Activated CD8-positive, alpha-beta memory T cell treated with anti-CD3 and anti-CD28 coated beads for 36 hours (primary cell): ENCODE results near the gene RUVBL1. TPM values are rescaled to one million over a fixed set of nuclear protein-coding genes. Genes with fewer than 3 reads are reported as not detected.
"Not testable (repeated sequence)": the region's sequence is repeated elsewhere in the genome, so short reads cannot be mapped to it uniquely, and the experiment has no call there.

Experiments
- CTCF ChIA-PET: fragments of 350-600 bp; sonication (Branson Sonifier 250); formaldehyde crosslinking; loops from one replicate; lab custom pipeline; 2021; ENCODE audit warnings: antibody characterized with exemption; lab: Charles Lee
- POLR2A ChIA-PET: fragments of 350-600 bp; sonication (Branson Sonifier 250); formaldehyde crosslinking; loops from one replicate; lab custom pipeline; 2021; ENCODE audit warnings: antibody characterized with exemption; lab: Charles Lee
- total RNA-seq, 2 experiments: library from RNA; stranded (reverse); gene quantifications; one replicate each; pipeline ENCODE4 v1.2.3, GENCODE V29; 2021

The RUVBL1 gene
- total RNA-seq, result 100 to 1,000 TPM; 119 to 124 TPM

DNA sequence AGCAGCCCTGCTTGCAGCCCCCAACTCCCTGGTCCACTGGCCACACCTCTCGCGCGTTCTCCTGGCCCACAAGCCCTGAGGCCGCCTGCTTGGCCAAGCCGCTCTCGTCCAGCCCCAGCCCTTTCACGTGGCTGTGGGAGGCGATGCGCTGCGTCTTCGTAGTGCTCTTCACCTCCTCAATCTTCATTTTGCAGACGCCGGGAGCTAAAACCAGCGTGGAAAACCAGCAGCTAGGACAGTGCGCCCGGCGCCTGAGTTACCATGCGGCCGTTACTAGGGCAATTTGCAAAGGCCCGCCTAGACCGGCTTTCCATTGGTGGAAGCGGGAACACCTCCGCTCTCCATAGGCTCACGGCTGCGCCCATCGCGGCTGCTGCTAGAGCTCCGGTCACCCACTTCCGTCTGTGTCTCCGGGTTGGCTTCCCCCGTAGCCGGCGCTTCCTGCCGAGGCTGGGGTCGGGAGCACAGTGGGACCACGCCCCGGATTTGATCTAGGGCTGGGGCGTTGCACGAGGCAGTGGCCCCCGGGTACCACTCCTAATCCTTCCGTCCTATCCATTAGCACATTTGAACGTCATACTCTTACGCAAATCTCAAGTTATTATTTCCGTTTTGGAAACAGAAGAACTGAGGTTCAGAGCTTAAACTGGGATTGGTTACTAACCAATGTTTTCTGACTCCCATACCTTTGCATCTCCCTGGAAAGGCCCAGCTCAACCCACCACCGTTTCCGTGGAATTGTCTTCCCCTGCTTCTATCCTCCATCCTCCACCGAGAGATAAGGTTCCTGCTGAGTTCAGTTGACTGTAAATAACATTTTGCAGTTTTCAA, at the start of gene RUVBL1:
RUVBL1 (minus strand) TSS at position 275 of the 831 bp plus-strand sequence; CDS start at position 187, 88 bp downstream.
- CTCF ChIA-PET, result interaction anchor here (0.7 to 3.2 kb wide), 6 partner anchors 9 to 48 kb away, joined by 3 to 13 read pairs (median 4); no protein-coding TSS in a partner anchor

DNA sequence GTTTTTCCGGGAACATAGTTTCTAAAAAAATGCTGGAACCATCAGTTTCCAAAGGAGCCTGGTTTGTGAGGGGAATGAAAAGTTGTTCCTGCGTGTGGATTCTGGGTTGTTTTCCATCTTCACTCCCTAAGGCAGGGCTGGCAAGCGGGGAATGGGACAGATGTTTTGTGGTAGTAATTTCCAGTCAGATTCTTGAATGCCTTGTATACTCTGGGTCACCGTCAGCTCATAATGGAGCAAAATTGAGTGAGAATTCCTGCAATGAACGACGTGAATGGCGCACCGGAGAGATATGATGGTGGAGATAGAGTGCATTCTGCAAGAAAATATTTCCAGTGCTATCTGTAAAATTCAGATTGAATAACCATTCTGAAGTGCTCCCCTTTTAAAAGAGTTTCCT, 49.6 kb upstream of the RUVBL1 start:
- ChIA-PET CTCF (no interaction called here), POLR2A (no interaction called here)

More for the DNA sequence above, at the start of gene RUVBL1:
- POLR2A ChIA-PET, result interaction anchor here (0.5 to 2.6 kb wide), 6 partner anchors 9 to 1285 kb away, joined by 3 to 22 read pairs (median 6); partner anchors contain the start of gene EEFSEC

DNA sequence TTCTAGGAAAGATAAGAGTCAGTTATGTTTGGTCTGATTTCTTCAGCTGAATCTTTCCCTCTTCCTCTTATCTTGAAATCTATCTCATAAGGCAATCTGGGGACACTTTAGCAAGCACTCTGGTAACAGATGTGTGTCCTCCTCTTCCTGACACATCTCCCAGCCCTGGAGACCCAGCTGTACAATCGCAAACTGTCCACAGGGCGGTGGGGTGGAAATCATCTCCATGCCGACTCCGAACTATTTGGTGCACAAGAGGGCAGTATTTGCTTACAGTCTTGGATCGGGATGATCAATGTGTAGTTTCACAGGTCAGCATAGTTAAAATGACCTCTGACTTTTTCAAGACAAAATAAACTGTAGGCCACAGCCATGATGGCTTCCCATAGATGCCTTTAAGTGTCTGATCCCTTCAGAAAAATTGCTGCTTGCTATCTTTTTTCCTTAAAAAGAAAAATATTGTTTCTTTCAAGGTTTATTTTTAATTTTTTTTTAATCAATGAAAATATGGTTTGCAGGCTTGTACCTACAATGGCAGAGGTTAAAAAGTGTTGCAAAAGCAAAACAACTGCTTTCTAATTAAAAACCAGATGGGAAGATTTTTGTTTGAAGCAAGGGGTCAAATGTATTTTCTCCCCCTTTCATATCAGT, 47.4 kb upstream of the RUVBL1 start:
- ChIA-PET POLR2A (no interaction called here), CTCF (no interaction called here)

DNA sequence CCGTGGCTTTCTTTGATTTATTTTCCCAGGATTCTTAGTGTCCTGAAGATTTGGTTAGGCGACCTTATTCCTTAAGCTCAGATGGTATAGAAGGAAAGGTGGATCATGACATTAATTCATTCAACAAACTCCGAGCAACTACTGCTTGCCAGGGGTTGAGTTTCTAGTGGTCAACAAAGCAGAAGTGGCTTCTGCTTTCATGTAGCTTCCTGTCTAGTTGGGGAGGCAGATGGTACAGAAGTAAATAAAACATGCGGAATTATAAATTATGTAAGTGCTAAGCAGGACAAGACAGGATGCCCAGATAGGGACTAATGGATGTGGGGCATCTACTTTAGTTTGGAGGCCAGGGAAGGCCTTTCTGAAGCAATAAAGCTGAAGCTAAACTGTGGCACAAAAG, 45.2 kb upstream of the RUVBL1 start:
- ChIA-PET CTCF (no interaction called here), POLR2A (no interaction called here)

DNA sequence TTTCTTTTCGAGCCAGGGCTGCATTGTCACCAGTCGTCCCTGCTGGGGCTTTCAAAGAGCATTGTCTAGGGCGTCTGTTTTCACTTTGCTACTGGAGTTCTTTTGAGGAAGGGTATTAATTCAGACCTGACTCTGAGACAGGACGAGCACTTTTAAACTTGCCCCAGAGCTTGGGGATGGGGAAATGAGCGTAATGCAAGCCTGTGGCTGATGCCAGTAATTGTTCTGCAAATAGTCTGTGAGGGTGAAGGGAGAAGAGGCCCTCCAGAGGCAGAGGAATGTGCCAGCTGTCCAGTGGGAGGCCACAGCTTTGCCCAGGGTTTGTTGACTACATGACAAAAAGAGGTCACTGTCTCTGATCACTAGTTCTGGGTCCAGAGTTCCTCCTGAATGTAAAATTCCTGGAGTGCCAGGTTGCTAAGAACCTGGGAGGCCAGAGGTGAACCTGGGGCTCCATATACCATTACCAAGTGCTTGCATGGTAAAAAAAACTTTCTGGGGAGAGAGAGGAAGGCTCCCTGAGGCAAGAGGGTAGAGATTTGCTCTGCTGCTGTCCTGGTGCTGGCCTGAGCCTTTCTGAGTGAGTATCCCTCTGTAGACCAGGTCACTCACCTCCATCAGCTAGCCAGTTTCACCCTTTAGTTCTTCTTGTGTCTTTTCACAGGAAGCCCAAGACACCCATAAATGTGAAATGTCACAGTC, 44.5 kb upstream of the RUVBL1 start:
- ChIA-PET CTCF (interaction anchor here (0.6 kb wide), 1 partner anchor 333 kb away, joined by 3 read pairs; no protein-coding TSS in a partner anchor), POLR2A (no interaction called here)

DNA sequence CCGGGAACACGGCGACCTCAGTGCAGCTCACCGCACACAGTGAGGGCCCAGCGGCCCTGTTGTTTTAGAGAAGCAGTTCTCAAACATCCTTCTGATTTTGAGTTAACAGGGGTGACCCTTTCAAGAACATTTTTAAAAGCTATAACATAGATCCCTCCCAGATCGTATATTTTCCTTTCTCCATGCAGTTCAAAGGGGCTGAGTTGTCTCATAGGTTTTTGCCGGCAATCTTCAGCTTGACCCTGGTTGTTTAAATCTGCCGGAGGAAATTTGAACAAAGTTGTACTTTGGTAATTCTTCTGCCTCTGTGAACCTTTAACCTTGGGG, 44.0 kb upstream of the RUVBL1 start:
- ChIA-PET POLR2A (no interaction called here), CTCF (no interaction called here)

DNA sequence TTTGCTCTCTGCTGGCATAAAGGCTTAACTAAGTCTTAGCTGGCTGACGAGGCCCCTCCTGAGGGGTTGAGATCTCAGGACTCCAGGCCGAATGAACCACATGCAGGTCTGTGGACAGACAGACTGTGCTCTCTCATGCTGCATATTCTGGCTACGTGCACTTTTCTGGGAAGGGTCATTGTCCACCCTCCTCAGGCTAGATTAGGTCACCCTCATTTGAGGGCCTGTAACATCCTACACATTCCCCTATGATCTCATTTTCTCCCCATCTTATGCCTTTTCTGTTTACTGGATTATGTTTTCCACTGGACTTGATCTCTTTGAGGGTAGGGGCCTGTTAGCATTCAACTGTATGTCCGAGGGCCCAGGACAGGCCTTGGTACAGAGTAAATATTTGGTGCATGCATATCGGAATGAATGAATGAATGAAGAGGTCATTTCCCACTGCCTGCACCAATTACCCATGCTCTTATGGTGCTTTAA, 43.4 kb upstream of the RUVBL1 start:
- ChIA-PET POLR2A (no interaction called here), CTCF (no interaction called here)

DNA sequence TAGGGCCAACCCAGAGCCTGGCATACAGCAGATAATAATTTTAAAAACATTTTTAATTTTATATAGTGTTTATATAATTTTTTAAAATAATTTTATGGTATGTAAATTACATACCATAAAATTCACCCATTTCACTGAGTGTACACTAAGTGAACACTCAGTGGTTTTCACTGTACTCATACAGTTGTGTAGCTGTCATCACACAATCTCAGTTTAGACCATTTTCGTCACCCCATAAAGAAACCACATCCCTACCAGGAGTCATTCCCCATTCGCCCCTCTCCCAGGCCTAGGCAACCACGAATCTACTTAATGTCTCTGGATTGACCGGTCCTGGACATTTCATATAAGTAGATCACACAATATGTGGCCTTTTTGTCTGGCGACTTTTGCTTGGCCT, 39.8 kb upstream of the RUVBL1 start:
- ChIA-PET POLR2A (no interaction called here), CTCF (interaction anchor here (0.8 kb wide), 1 partner anchor 30 kb away, joined by 3 read pairs; no protein-coding TSS in a partner anchor)

DNA sequence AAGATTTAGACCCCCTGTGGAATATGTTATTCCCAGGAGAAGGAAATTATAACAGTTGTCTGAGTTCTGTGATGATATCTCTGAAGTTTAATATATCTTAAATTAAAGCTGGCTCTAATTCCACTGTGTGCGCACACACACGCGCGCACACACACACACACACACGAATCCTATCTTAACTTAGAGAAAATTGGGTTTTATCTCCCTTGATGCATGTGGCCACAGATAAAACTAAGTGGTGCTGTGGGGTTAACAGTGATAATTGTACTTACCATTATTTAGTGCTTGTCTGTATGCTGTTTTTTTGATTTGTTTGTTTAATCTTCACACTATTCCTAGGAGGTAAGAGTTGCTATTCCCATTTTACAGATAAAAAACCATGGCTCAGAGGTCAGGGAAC, 37.0 kb upstream of the RUVBL1 start:
- ChIA-PET CTCF (no interaction called here), POLR2A (no interaction called here)

DNA sequence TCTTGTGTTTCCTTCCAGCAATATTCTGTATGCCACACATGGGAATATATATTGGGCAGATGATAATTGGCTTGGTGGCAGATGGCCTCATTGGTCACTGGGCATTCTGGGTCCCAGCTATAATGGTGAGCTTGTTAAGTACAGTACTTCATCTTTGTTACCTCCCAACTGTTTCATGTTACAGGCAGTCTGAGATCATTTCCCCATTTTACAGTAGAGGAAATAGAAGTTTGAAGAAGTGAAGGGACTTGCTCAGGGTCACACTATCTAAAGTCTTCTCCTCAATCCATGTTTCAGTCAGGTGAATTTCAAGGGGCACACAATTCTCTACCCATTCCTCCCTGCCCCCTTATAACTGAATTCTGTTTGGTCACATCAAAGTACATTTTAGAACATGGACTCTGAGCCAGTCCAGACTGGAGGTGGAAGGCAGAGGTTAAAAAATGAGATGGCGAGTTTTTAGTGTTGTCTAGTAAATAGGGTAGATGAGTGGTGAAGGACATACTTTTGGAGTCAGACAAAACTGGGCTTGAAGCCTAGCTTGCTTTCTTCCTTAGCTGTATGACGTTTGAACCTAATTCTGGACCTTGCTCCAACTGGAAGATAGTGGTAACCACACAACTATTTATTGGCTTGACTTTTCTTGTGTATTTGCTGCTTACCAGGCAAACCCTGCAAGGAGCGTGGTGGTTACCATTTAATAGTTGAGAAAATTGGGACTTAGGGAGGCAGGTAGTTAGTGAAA, 32.2 kb upstream of the RUVBL1 start:
- POLR2A ChIA-PET, result no interaction called here
- CTCF ChIA-PET, result no interaction called here

DNA sequence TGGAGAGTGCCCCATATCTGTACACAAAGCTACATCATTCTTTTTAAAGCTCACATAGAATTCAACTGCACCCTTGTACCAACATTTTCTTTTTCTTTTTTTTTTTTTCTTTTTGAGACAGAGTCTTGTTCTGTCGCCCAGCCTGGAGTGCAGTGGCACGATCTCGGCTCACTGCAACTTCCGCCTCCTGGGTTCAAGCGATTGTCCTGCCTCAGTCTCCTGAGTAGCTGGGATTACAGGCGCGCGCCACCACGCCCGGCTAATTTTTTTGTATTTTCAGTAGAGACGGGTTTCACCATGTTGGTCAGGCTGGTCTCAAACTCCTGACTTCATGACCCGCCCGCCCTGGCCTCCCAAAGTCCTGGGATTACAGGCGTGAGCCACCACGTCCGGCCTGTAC, 30.7 kb upstream of the RUVBL1 start:
- CTCF ChIA-PET, result not testable (repeated sequence)
- POLR2A ChIA-PET, result interaction anchor here (0.7 kb wide), 2 partner anchors 31 to 649 kb away, joined by 3 to 6 read pairs; partner anchors contain the start of gene RUVBL1

DNA sequence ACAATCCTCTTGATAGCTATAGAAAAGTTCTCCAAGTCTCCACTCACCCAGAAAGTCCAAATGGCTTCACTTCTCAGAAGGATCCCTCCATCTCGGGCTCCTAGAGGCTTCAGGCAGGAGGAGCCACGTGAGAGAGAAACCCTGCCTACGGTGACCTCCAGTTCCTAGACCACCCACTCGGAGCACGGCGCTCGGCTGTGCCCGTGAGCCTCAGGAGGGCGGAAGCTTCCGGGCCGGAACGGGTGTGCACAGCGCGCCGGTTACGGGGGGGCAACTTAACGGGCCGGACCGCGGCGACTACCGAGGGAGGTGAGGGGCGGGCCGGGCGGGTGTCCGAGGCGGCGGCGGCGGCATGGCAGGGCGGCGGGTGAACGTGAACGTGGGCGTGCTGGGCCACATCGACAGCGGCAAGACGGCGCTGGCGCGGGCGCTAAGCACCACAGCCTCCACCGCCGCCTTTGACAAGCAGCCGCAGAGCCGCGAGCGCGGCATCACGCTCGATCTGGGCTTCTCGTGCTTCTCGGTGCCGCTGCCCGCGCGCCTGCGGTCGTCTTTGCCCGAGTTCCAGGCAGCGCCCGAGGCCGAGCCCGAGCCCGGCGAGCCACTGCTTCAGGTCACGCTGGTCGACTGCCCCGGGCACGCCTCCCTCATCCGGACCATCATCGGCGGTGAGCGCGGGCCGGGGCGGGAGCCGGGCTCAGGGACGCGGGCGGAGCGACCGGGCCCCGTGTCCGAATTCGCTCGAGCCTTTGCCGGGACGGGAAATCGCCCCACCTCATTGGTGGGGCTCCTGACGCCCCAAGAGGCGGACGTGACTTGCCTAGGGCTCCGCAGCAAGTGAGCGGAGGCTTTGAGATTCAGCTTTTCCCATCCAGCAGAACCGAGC, 29.8 kb upstream of the RUVBL1 start, which contains the start of gene EEFSEC:
EEFSEC (plus strand) TSS at position 326 of the 886 bp plus-strand sequence; CDS start at position 353, 27 bp downstream.
- ChIA-PET CTCF (interaction anchor here (0.6 to 0.7 kb wide), 2 partner anchors 17 to 30 kb away, joined by 3 read pairs; partner anchors contain the start of gene RUVBL1), POLR2A (interaction anchor here (0.7 to 1.5 kb wide), 3 partner anchors 30 to 650 kb away, joined by 3 to 22 read pairs (median 6); partner anchors contain the start of gene RUVBL1)

DNA sequence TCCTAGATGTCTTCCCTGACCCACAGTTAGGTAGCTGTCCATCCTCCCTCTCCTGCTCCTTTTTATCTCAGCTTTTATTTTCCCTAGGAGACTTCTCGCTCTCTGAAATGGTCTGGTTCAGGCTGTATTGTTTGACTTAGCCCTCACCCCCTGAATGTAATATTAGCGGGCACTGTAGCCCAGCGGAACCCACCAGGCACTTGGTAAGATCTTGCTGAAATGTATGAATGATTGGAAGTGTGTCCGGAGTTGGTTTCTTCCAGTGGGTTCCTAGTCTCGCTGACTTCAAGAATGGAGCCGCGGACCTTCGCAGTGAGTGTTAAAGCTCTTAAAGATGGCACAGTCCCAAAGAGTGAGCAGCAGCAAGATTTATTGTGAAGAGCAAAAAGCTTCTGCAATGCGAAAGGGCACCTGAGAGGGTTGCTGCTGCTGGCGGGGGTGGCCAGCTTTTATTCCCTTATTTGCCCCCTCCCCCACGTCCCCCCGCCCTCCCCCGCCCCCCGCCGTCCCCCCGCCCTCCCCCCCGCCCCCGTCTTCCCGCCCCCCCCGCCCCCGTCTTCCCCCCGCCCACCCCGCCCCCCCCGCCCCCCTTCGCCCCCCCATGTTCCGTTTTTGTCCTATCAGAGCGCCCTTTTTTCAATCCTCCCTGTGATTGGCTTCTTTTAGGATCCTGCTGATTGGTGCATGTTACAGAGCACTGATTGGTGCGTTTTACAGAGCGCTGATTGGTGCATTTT, 29.0 kb upstream of the RUVBL1 start:
- POLR2A ChIA-PET, result interaction anchor here (0.9 to 1.5 kb wide), 2 partner anchors 29 to 42 kb away, joined by 3 to 22 read pairs; partner anchors contain the start of gene RUVBL1
- CTCF ChIA-PET, result interaction anchor here (0.6 to 0.7 kb wide), 2 partner anchors 16 to 29 kb away, joined by 3 read pairs; partner anchors contain the start of gene RUVBL1

DNA sequence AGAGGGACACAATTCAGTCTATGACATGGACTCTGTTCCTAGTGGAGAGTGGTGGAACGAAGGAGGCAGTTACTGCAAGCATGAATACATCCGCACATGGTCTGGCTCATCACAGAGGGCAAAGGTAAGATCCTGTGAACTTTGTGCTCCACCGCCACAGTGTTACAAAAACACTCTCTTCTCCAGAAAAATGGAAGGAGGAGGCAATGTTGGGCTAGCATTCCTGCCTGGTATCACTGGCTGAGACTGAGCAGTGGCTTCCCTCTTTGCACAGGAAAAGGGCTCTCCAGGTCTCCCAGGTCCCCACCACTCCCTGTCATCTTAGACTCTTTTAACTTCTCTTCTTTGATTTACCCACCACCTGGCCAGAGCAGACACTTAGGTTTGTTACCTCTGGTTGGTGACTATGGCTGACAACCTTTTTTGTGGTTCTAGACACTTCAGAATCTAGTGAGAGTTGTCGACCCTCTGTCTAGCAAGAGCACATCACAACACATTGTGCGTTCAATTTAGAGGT, 28.2 kb upstream of the RUVBL1 start:
- ChIA-PET POLR2A (no interaction called here), CTCF (no interaction called here)

DNA sequence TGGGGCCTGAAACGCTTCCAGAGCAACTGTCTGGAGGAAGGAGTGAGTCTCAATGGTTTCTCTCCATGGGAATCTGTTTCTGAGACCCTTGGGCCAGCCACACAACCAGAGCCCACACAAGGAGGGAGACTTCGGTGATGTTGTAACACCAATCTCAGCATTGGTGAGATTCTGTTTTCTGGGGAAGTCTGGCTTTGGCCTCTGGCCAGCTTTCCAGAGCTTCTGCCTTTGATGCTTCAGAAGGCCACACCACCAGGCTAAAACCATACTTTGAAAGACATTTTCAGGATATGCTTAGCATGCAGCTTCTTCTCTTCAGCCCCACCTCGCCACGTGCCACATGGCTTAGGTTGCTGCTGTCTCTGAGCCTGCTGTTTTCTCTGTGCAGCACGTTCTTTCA, 26.0 kb upstream of the RUVBL1 start:
- ChIA-PET CTCF (no interaction called here), POLR2A (no interaction called here)

DNA sequence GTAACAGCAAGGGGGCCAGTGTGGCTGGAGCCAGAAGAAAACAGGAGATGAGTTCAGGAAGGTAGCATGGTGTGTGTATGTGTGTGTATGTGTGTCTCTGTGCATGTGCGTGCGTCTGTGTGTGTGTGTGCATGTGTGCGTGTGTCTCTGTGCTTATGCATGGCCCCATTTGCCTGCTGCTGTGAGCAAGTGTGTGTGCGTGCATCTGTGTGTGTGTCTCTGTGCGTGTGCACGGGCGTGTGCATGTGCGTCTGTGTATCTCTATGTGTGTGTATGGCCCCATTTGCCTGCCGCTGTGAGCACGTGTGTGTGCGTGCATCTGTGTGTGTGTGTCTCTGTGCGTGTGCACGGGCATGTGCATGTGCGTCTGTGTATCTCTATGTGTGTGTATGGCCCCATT, 22.6 kb upstream of the RUVBL1 start:
- ChIA-PET POLR2A (no interaction called here), CTCF (no interaction called here)

DNA sequence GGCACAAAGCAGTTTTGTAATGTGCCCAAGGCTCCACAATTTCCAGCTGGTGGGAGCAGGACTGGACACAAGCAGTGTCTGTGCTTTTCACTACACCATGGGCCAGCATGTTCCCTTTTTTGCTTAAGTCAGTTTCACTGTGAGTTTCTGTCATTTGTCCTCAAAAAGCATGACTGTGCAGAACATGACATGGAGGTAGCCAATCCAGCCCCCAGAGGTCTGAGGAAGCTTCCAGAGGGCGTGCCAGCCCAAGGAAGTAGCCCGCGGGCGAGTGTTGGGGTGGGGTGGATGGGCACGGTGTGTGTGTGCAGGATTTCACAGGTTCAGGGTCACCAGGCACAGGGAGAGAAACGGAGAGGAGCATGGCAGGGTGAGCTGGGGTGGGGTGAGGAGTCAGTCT, 21.7 kb upstream of the RUVBL1 start:
- POLR2A ChIA-PET, result no interaction called here
- CTCF ChIA-PET, result no interaction called here
